Panc1 (cell line): ENCODE data around the gene KLHDC9. TPM values are rescaled to one million over a fixed set of nuclear protein-coding genes. Genes with fewer than 3 reads are reported as not detected.

ENCODE experiments used
- ATAC-seq: fragments of 200-7000 bp; cut with Tn5 transposase; 2 replicates; pipeline ENCODE4 v1.9.1; 2020; ENCODE audit warnings: mild to moderate bottlenecking, moderate library complexity
- BruUV-seq: library from RNA; stranded (reverse); fragments of 400-500 nt; replicated peaks from 2 replicates; lab custom pipeline; 2021; lab: Mats Ljungman, UMichigan
- CTCF ChIA-PET: fragments of 300-600 bp; sonication (Branson Sonifier 250); formaldehyde crosslinking; loops from one replicate; lab custom pipeline; 2022; ENCODE audit warnings: antibody characterized with exemption; lab: Charles Lee
- POLR2A ChIA-PET: fragments of 300-600 bp; sonication (Branson Sonifier 250); formaldehyde crosslinking; loops from one replicate; lab custom pipeline; 2022; ENCODE audit warnings: antibody characterized with exemption; lab: Charles Lee
- DNase-seq: peaks from one replicate; pipeline ENCODE4 v3.0.0-alpha.2; 2010; ENCODE audit warnings: low read depth, low spot score
- H3K27ac ChIP-seq: 2 replicates; pipeline ENCODE4 v1.5.1; 2011; ENCODE audit warnings: mild to moderate bottlenecking, low read length, inconsistent platforms
- H3K27me3 ChIP-seq: fragments of 200-500 bp; sonication (Bioruptor generic); 2 replicates; pipeline ENCODE4 v1.6.0; 2014; ENCODE audit warnings: low read length, inconsistent platforms; ENCODE audit not compliant: control insufficient read depth, insufficient read depth
- H3K36me3 ChIP-seq: fragments of 200-500 bp; sonication (Bioruptor generic); 2 replicates; pipeline ENCODE4 v1.5.1; 2014; ENCODE audit warnings: inconsistent platforms, mild to moderate bottlenecking, low read length, moderate library complexity; ENCODE audit not compliant: control insufficient read depth, insufficient read depth
- H3K4me1 ChIP-seq: 2 replicates; pipeline ENCODE4 v1.5.1; 2011; ENCODE audit warnings: inconsistent platforms, mild to moderate bottlenecking, low read length, moderate library complexity; ENCODE audit not compliant: control insufficient read depth, insufficient read depth
- H3K4me3 ChIP-seq, 2 experiments: 2 replicates each; pipeline ENCODE4 v1.5.1; 2011 to 2012; ENCODE audit warnings: low read depth in 2 of 2, low read length in 2 of 2, mild to moderate bottlenecking in 2 of 2, inconsistent platforms in 1 of 2, moderate library complexity in 1 of 2
- H3K9me3 ChIP-seq: fragments of 200-500 bp; sonication (Bioruptor generic); 2 replicates; pipeline ENCODE4 v1.5.1; 2014; ENCODE audit warnings: low read depth, mild to moderate bottlenecking, inconsistent platforms, low read length, moderate library complexity; ENCODE audit not compliant: control insufficient read depth, insufficient read depth
- CTCF ChIP-seq: fragments of 450-650 bp; IDR thresholded peaks from 2 replicates; pipeline ENCODE4 v1.5.1; 2017; ENCODE audit warnings: mild to moderate bottlenecking
- POLR2AphosphoS5 ChIP-seq: IDR thresholded peaks from 2 replicates; pipeline ENCODE4 v1.6.1; 2012; ENCODE audit warnings: mild to moderate bottlenecking, low read depth, low read length, moderate library complexity
- REST ChIP-seq, 2 experiments: IDR thresholded peaks; 2 replicates each; pipeline ENCODE4 v1.6.1; 2011 to 2012; ENCODE audit warnings: low read depth in 2 of 2, control low read depth in 1 of 2, low read length in 1 of 2, mild to moderate bottlenecking in 1 of 2, moderate library complexity in 1 of 2; ENCODE audit not compliant: insufficient read depth in 1 of 2
- SIN3A ChIP-seq: IDR thresholded peaks from 2 replicates; pipeline ENCODE4 v1.6.1; 2012; ENCODE audit warnings: low read depth, mild to moderate bottlenecking, low read length, moderate library complexity, borderline replicate concordance; ENCODE audit not compliant: insufficient read depth
- TCF7L2 ChIP-seq: IDR thresholded peaks from 2 replicates; pipeline ENCODE4 v1.6.1; 2011; ENCODE audit warnings: mild to moderate bottlenecking, low read depth, low read length, inconsistent platforms
- in situ Hi-C: cut with HindIII; loops from 2 replicates; pipeline ENCODE4 v1.10.0; 2016; ENCODE audit warnings: low sequenced_read_pairs, low pct_unique_long_range_greater_than_20kb
- intact Hi-C: fragments of 100-400 bp; cut with micrococcal nuclease; formaldehyde crosslinking; loops from one replicate; pipeline ENCODE4 v1.10.0; 2022; ENCODE audit not compliant: unreplicated experiment
- total RNA-seq: library from RNA; stranded (reverse); gene quantifications from one replicate; pipeline ENCODE4 v1.2.1, GENCODE V29; 2021; ENCODE audit not compliant: unreplicated experiment

The KLHDC9 gene
- total RNA-seq, 1 experiment from 2014 or later = 7.6 TPM

GRCh38 chr1:161077426-161077825, 20.7 kb upstream of the KLHDC9 start:
- H3K4me1 ChIP-seq = no peaks in the 10 kb centered on the region
- CTCF ChIA-PET = no interaction called here
- H3K27me3 ChIP-seq = no peaks in the 10 kb centered on the region
- no peak overlapping the region for H3K27ac ChIP-seq
- no peak overlapping the region for H3K4me3 ChIP-seq
- intact Hi-C loops (no loop called here), in situ Hi-C loops (no loop called here)
- no peak for TF ChIP-seq POLR2AphosphoS5
- TF ChIP-seq TCF7L2 = no peak
- TF ChIP-seq SIN3A = no peak
- TF ChIP-seq CTCF = no peak
- TF ChIP-seq REST (IDR thresholded peaks at IDR 0.05; ENCODE audit: insufficient read depth in 1 of 2, low read depth in 2 of 2, low read length in 1 of 2) = no peak
- DNase-seq = no peak
- H3K9me3 ChIP-seq = no peaks in the 10 kb centered on the region
- POLR2A ChIA-PET = no interaction called here
- no peak for ATAC-seq
- H3K36me3 ChIP-seq = no peaks in the 10 kb centered on the region
- BruUV-seq = no TSS peak

GRCh38 chr1:161079436-161080110, 18.6 kb upstream of the KLHDC9 start:
- peaks cover 4% of the 10 kb centered on the region; the same call in 1 of the 2 replicates for H3K4me1 ChIP-seq
- H3K9me3 ChIP-seq = no peaks in the 10 kb centered on the region
- in situ Hi-C loops (no loop called here), intact Hi-C loops (no loop called here)
- CTCF ChIA-PET = interaction anchor here (0.6 kb wide), 1 partner anchor 89 kb away, joined by 5 read pairs; no protein-coding TSS in a partner anchor
- no TSS peak for BruUV-seq
- H3K27ac ChIP-seq = no peak overlapping the region
- H3K4me3 ChIP-seq = no peak overlapping the region
- POLR2A ChIA-PET = no interaction called here
- no peak for TF ChIP-seq REST (IDR thresholded peaks at IDR 0.05; ENCODE audit: insufficient read depth in 1 of 2, low read depth in 2 of 2, low read length in 1 of 2)
- TF ChIP-seq SIN3A = no peak
- no peak for TF ChIP-seq CTCF
- TF ChIP-seq POLR2AphosphoS5 = no peak
- no peak for TF ChIP-seq TCF7L2
- no peaks in the 10 kb centered on the region for H3K36me3 ChIP-seq
- H3K27me3 ChIP-seq = no peaks in the 10 kb centered on the region
- no peak for ATAC-seq
- DNase-seq = no peak
